HFF-Myc (cell line): Measurements from ENCODE around the gene PXDN.

Experiments used
- DNase-seq: peaks from one replicate; pipeline ENCODE4 v3.0.0-alpha.2; 2011; ENCODE audit warnings: low read depth; ENCODE audit errors: extremely low read depth
- H3K4me3 ChIP-seq: replicated peaks from 2 replicates; pipeline ENCODE4 v1.5.1; 2011; ENCODE audit warnings: low read depth, mild to moderate bottlenecking, control low read depth, low read length
- CTCF ChIP-seq: IDR thresholded peaks from 2 replicates; pipeline ENCODE4 v1.5.1; 2012; ENCODE audit warnings: mild to moderate bottlenecking, low read depth, low read length, control low read depth; ENCODE audit errors: missing control alignments

PXDN gene

DNA sequence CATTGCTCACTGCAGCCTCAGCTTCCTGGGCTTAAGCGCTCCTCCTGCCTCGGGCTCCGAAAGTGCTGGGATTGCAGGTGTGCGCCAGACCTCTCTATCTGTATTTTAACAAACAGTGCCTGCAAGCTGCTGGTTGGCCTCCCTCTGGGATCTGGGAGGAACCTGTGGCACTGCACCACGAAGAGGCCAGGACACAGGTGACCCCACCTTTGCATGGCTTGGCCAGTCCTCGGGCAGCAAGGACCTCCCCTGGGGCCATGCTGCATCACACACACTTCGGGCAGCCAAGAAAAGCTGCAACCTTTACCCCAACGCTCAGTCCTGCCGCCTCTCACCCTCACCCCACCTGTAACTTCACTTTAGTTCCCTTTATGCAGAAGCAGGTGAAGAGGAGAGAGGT, 70.0 kb downstream of the PXDN start:
- no peak for DNase-seq
- H3K4me3 ChIP-seq, result no peak overlapping the region
- no peak for TF ChIP-seq CTCF

DNA sequence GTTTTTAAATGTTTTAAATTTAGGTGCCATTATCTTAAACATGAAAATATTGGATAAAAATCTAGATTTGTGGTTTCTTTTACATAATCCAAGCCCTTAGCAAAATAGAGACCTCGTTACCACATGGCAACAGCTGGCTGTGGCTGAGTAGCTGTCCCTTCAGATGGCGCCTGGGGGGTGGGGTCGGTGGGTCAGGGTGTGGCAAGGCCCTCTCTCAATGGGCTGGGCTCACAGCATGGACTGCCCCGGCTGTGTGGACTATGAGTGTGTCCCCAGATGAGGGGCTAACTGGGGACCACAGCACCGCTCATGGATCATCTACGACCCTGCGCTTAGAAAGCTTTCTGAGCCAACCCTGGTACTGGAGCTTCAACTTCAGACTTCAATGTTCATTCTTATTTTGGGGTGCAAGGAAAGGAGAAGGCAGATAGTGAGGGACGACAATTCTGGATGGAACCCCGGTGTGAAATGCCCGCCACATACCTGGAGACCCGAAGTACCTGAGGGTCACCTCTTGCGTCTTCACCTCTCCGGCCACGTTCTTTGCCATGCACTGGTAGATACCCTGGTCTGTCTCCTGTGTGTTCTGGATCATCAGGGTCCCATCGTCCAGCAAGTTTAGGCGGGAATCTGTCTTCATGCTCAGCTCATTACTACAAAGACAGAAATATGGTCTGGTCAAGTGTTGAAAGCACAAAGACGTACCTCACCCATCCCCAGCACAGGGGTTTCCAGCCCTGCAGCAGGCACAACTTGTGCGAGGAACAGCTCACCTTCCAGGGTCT, 71.0 kb downstream of the PXDN start:
- no peak for DNase-seq
- H3K4me3 ChIP-seq, result no peak overlapping the region
- no peak for TF ChIP-seq CTCF

DNA sequence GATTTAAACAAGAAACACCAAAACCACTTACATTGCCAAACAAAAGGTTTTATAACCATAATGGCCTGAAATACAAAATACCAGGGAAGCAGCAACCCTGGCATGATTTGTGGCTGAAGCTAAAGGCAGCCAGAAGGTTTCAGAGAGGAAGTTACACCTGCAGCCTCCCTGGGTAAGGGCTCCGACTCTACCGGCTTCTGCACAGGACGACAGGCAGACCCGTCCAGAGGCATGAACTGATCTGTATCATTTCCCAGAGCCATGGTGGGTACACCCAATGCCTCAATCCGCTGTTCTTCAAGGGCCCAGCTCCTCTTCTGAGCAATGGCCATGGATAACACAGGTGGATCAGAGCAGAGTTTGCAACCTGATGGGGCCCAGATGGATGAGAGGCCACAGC, 71.6 kb downstream of the PXDN start:
- DNase-seq, result no peak
- H3K4me3 ChIP-seq, result no peak overlapping the region
- no peak for TF ChIP-seq CTCF

DNA sequence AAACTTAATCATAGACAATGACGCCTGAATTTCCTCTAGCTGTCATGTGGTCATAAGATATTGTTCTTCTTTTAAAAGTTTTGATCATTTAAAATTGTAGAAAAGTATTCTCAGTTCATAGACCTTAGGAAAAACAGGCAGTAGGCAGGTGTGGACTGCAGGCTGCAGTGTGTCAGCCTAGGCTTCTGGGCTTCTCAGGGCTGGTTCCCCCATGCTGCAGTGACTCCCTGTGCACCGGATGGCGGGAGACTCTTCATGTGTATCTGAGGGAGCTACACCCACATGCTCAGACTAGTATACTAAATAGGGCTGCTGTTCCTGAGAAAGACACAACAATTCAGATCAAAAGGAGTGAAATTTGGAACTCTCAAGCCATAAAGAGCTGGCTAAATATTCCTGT, 72.4 kb downstream of the PXDN start:
- no peak for TF ChIP-seq CTCF
- no peak for DNase-seq
- no peak overlapping the region for H3K4me3 ChIP-seq

- no peak for TF ChIP-seq CTCF
- DNase-seq, result no peak
- H3K4me3 ChIP-seq, result no peak overlapping the region
Observed at GRCh38 chr2:1670636-1671035, 73.7 kb downstream of the PXDN start.

DNA sequence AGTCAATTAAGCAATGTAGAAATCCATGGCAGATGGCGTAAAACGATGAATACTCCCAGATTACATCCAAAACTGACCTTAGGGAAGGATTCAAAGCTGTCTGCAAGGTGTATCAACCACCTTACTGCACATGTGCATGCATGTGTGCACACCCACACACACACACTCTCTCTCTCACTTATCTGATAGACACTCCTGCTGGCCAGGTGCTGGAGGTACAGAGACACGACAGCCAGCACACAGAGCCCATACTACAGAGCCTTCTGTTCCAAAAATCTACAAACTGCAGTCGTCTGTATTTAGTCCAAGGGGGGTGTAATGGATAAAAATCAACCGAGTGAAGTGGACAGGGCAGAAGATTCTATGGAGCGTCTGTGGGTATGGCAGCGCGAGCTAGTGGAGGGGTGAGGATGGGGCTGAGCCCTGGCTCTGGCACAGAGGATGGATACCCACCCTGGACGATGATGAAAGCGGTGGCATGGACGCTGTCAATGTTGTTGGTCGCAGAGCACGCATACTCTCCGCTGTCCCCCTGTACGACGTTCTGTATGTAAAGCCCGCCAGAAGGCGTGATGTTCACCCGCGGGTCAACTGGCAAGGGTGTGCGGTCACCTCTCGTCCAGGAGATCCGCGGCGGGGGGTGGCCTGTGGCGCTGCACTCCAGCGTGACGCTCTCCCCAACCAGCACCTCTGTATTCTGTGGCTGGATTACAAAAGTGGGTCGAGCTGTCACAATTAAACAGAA, 78.4 kb downstream of the PXDN start:
- no peak for TF ChIP-seq CTCF
- no peak overlapping the region for H3K4me3 ChIP-seq
- no peak for DNase-seq

DNA sequence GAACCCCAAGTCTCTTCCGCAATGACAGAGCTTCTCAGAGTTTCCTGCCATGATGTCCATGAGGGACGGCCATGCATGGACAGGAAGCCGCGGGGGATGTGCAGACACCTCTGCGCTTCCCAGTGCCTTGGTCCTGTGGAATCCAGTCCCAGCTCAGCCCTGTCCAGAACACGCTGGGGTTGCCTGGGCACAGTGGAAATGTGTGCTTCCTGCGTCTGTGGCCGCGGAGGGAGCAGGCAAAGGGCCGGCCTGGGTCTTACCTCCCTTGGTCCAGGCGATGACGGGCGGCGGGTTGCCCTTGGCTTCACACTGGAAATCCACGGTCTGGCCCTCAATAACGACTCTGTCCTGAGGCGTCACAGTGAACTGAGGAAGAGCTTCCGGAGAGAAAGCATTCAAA, 79.6 kb downstream of the PXDN start:
- H3K4me3 ChIP-seq, result no peak overlapping the region
- DNase-seq, result no peak
- TF ChIP-seq CTCF, result no peak
